GM12878 (cell line): ENCODE data around the gene CALHM2. TPM values are rescaled to one million over a fixed set of nuclear protein-coding genes. Genes with fewer than 3 reads are reported as not detected.

Experiments used
- ATAC-seq: fragments of 200-7000 bp; cut with Tn5 transposase; 3 replicates; pipeline ENCODE4 v1.9.1; 2020; ENCODE audit warnings: mild to moderate bottlenecking, moderate library complexity
- BruUV-seq: library from RNA; stranded (reverse); fragments of 400-500 nt; replicated peaks from 2 replicates; lab custom pipeline; 2021; lab: Mats Ljungman, UMichigan
- CTCF ChIA-PET: fragments of 300-600 bp; sonication (Branson Sonifier 250); formaldehyde crosslinking; extraction: SDS; loops from one replicate; lab custom pipeline; 2021; ENCODE audit warnings: inconsistent platforms; lab: Yijun Ruan, JAX
- POLR2A ChIA-PET: fragments of 350-600 bp; formaldehyde crosslinking; extraction: SDS; loops from one replicate; lab custom pipeline; 2021; ENCODE audit warnings: inconsistent platforms; lab: Charles Lee
- RAD21 ChIA-PET: fragments of 300-600 bp; sonication (Branson Sonifier 250); formaldehyde crosslinking; loops from one replicate; lab custom pipeline; 2023; ENCODE audit warnings: antibody characterized with exemption; ENCODE audit not compliant: unreplicated experiment; lab: Charles Lee
- SMC1A ChIA-PET: fragments of 300-600 bp; sonication (Branson Sonifier 250); formaldehyde crosslinking; loops from one replicate; lab custom pipeline; 2023; ENCODE audit not compliant: unreplicated experiment, uncharacterized antibody; lab: Charles Lee
- DNase-seq: peaks from one replicate; pipeline ENCODE4 v3.0.0-alpha.2; 2011; ENCODE audit warnings: low read depth, low spot score
- FAIRE-seq: peaks from 3 replicates; lab custom pipeline; 2011; peaks lifted over from hg19 to GRCh38; lab: Jason Lieb, UNC
- H2AFZ ChIP-seq: 2 replicates; pipeline ENCODE4 v1.6.0; 2011; ENCODE audit warnings: low read depth, low read length, control low read depth; ENCODE audit not compliant: control insufficient read depth
- H3K27ac ChIP-seq: 2 replicates; pipeline ENCODE4 v1.5.1; 2011; ENCODE audit warnings: control low read depth; ENCODE audit not compliant: control insufficient read depth, insufficient read depth
- H3K27me3 ChIP-seq, 2 experiments: replicated peaks in 1 of 2; 2 replicates each; pipeline versions ENCODE4 v1.6.0 to v1.6.1; 2011; ENCODE audit warnings: low read length in 1 of 2; ENCODE audit not compliant: control insufficient read depth in 2 of 2, insufficient read depth in 2 of 2
- H3K36me3 ChIP-seq, 2 experiments: 2 replicates each; pipeline ENCODE4 v1.5.1; 2011; ENCODE audit warnings: low read length in 1 of 2; ENCODE audit not compliant: control insufficient read depth in 2 of 2, insufficient read depth in 2 of 2
- H3K4me1 ChIP-seq: 2 replicates; pipeline ENCODE4 v1.6.1; 2011; ENCODE audit warnings: mild to moderate bottlenecking, low read length, moderate library complexity, mixed read lengths; ENCODE audit not compliant: control insufficient read depth, insufficient read depth
- H3K4me2 ChIP-seq: 2 replicates; pipeline ENCODE4 v1.6.0; 2011; ENCODE audit warnings: control low read depth; ENCODE audit not compliant: control insufficient read depth, insufficient read depth
- H3K4me3 ChIP-seq: fragments of 200-600 bp; sonication (generic); 2 replicates; pipeline ENCODE4 v1.5.1; 2016
- H3K79me2 ChIP-seq: 2 replicates; pipeline ENCODE4 v1.6.0; 2011; ENCODE audit warnings: low read length; ENCODE audit not compliant: control insufficient read depth, insufficient read depth
- H3K9ac ChIP-seq: 2 replicates; pipeline ENCODE4 v1.8.0; 2011; ENCODE audit warnings: low read length, control low read depth, mixed read lengths; ENCODE audit not compliant: control insufficient read depth, insufficient read depth
- H3K9me3 ChIP-seq: replicated peaks from 3 replicates; pipeline ENCODE4 v1.5.1; 2011; ENCODE audit warnings: mild to moderate bottlenecking, low read length; ENCODE audit not compliant: control insufficient read depth, insufficient read depth
- H4K20me1 ChIP-seq: 2 replicates; pipeline ENCODE4 v1.6.0; 2011; ENCODE audit not compliant: control insufficient read depth, insufficient read depth
- BCL3 ChIP-seq: IDR thresholded peaks from 2 replicates; pipeline ENCODE4 v1.6.1; 2011; ENCODE audit warnings: borderline replicate concordance, low read depth, mild to moderate bottlenecking, moderate library complexity, low read length; ENCODE audit not compliant: insufficient read depth, poor library complexity, severe bottlenecking
- EZH2 ChIP-seq: IDR thresholded peaks from 2 replicates; pipeline ENCODE4 v1.6.1; 2012; ENCODE audit warnings: low read depth, mild to moderate bottlenecking, control low read depth, inconsistent platforms, low read length, borderline replicate concordance; ENCODE audit not compliant: control insufficient read depth
- GATAD2B ChIP-seq: fragments of 450-650 bp; conservative IDR thresholded peaks from 2 replicates; pipeline ENCODE4 v1.6.1; 2017; ENCODE audit warnings: low read depth, mild to moderate bottlenecking, moderate library complexity
- IKZF2 ChIP-seq, 2 experiments: fragments of 450-650 bp; IDR thresholded peaks; 2 replicates each; pipeline ENCODE4 v1.6.1; 2017; ENCODE audit warnings: mild to moderate bottlenecking in 2 of 2, moderate library complexity in 2 of 2
- RAD21 ChIP-seq: IDR thresholded peaks from 2 replicates; pipeline ENCODE4 v1.6.1; 2011; ENCODE audit warnings: mild to moderate bottlenecking, low read depth, low read length, moderate library complexity; ENCODE audit not compliant: insufficient read depth
- RBBP5 ChIP-seq: fragments of 200-600 bp; sonication (generic); conservative IDR thresholded peaks from 2 replicates; pipeline ENCODE4 v1.6.1; 2016
- SMAD1 ChIP-seq: fragments of 450-650 bp; IDR thresholded peaks from 2 replicates; pipeline ENCODE4 v1.6.1; 2018; ENCODE audit warnings: mild to moderate bottlenecking, low read depth; ENCODE audit not compliant: partially characterized antibody
- ZBED1 ChIP-seq: IDR thresholded peaks from 2 replicates; pipeline ENCODE4 v1.6.1; 2016; ENCODE audit warnings: borderline replicate concordance
- ZBTB4 ChIP-seq: fragments of 450-650 bp; formaldehyde crosslinking; IDR thresholded peaks from 2 replicates; pipeline ENCODE4 v1.4.0; 2022; ENCODE audit warnings: mild to moderate bottlenecking, moderate library complexity
- WGBS: methylation state at CpG from one replicate; pipeline ENCODE4 v1.1.6; 2016; ENCODE audit warnings: low lambda C conversion rate; ENCODE audit not compliant: insufficient replicate concordance, insufficient coverage; ENCODE audit errors: missing lambda C conversion rate; 5-methylcytosine and 5-hydroxymethylcytosine counted together
- in situ Hi-C: fragments of 300-500 bp; cut with MboI; formaldehyde crosslinking; loops from 9 replicates; pipeline ENCODE4 v1.14.3; 2018; ENCODE audit warnings: mixed read lengths
- intact Hi-C: fragments of 100-400 bp; cut with micrococcal nuclease; formaldehyde crosslinking; loops from one replicate; pipeline ENCODE4 v1.14.2; 2022; ENCODE audit not compliant: unreplicated experiment
- polyA plus RNA-seq, 11 experiments: library from polyadenylated mRNA; depleted of rRNA in 4 of 11; unstranded in 6 of 11; stranded (reverse) in 5 of 11; fragments of >200 nt; fragmentation: Nextera tagmentation in 4 of 11; fragmentation: Illumina TruSeq in 1 of 11; extraction: Ambion mirVana in 4 of 11; extraction: Trizol in 1 of 11; gene quantifications; 1 replicate in 1 of 11; 2 replicates in 10 of 11; pipeline versions ENCODE4 v1.2.1 to v1.2.3, GENCODE V29; 2011 to 2016; ENCODE audit warnings: inconsistent platforms in 2 of 11, missing spikeins in 2 of 11, low read depth in 1 of 11
- total RNA-seq, 4 experiments: library from RNA; depleted of rRNA in 3 of 4; stranded (reverse); fragments of >200 nt in 3 of 4; fragmentation: Illumina TruSeq in 1 of 4; extraction: Trizol in 1 of 4; gene quantifications; 2 replicates each; pipeline versions ENCODE4 v1.2.1 to v1.2.3, GENCODE V29; 2013 to 2021

The CALHM2 gene
- total and polyA plus RNA-seq, 10 of the 15 experiments (the other 5 are each of a cell fraction or from before 2014, with no cell fraction given) = 0.60 to 23.7 (median 9.3) TPM

GRCh38 chr10:103457896-103458583 lies 5.9 kb upstream of the CALHM2 start:
- in situ Hi-C loops = no loop called here
- Histone ChIP-seq H3K9ac (no peak overlapping the region), H3K27ac (no peak overlapping the region), H2AFZ (no peak overlapping the region), H3K79me2 (no peaks in the 10 kb centered on the region), H3K4me3 (no peak overlapping the region), H3K4me2 (no peak overlapping the region), H4K20me1 (no peaks in the 10 kb centered on the region), H3K36me3 (no peaks in the 10 kb centered on the region), H3K9me3 (no peaks in the 10 kb centered on the region), H3K27me3 (no peaks in the 10 kb centered on the region), H3K4me1 (peaks cover 12% of the 10 kb centered on the region)
- intact Hi-C loops = no loop called here
- CTCF ChIA-PET = interaction anchor here (0.7 to 3.2 kb wide), 4 partner anchors 8 to 41 kb away, joined by 3 to 17 read pairs (median 3); no protein-coding TSS in a partner anchor
- DNase-seq (no peak), ATAC-seq (no peak), FAIRE-seq (no peak)
- RAD21 ChIA-PET = interaction anchor here (0.7 to 2.4 kb wide), 7 partner anchors 8 to 90 kb away, joined by 3 to 19 read pairs (median 3); partner anchors contain the start of genes ATP5MK, NEURL1, PDCD11 and TAF5
- TF ChIP-seq GATAD2B (0 out of 2 replicates have a peak, but pooled peaks have one; percentile 53), SMAD1 (no peak)
- WGBS = 89% methylated on average over 39 of the region's 39 CpGs
- POLR2A ChIA-PET = interaction anchor here (0.6 to 9.5 kb wide), 6 partner anchors 9 to 115 kb away, joined by 3 to 144 read pairs (median 14); no protein-coding TSS in a partner anchor
- SMC1A ChIA-PET = interaction anchor here (1.0 to 2.8 kb wide), 5 partner anchors 8 to 25 kb away, joined by 3 to 10 read pairs (median 3); no protein-coding TSS in a partner anchor
- BruUV-seq = no TSS peak

- TF ChIP-seq BCL3 = no peak
- TF ChIP-seq ZBED1 = no peak
- TF ChIP-seq ZBTB4 (CRISPR knock-in tag) = no peak
- no peak for TF ChIP-seq RBBP5
- no peak for TF ChIP-seq IKZF2 (IDR thresholded peaks at IDR 0.05)
- no peak for TF ChIP-seq RAD21
- TF ChIP-seq EZH2 = no peak
- TF ChIP-seq, all 136 proteins: peak for 0
- 62% methylated on average over 8 of the region's 8 CpGs for WGBS
- H3K9ac ChIP-seq = no peak overlapping the region
- no peaks in the 10 kb centered on the region for H4K20me1 ChIP-seq
- H3K4me3 ChIP-seq = no peak overlapping the region
- H3K36me3 ChIP-seq = no peaks in the 10 kb centered on the region
- no peak overlapping the region for H2AFZ ChIP-seq
- RAD21 ChIA-PET = interaction anchor here (0.7 to 2.4 kb wide), 4 partner anchors 9 to 24 kb away, joined by 3 to 18 read pairs (median 3); no protein-coding TSS in a partner anchor
- DNase-seq (no peak), FAIRE-seq (no peak), ATAC-seq (no peak)
- no peaks in the 10 kb centered on the region for H3K79me2 ChIP-seq
- in situ Hi-C loops (no loop called here), intact Hi-C loops (no loop called here)
- H3K4me2 ChIP-seq = no peak overlapping the region
- H3K27me3 ChIP-seq = no peaks in the 10 kb centered on the region
- BruUV-seq = no TSS peak
- H3K27ac ChIP-seq = no peak overlapping the region
- POLR2A ChIA-PET = interaction anchor here (0.6 to 9.5 kb wide), 4 partner anchors 12 to 666 kb away, joined by 3 to 144 read pairs (median 10); no protein-coding TSS in a partner anchor
- SMC1A ChIA-PET = interaction anchor here (1.0 to 2.8 kb wide), 5 partner anchors 8 to 26 kb away, joined by 3 to 9 read pairs (median 3); no protein-coding TSS in a partner anchor
- CTCF ChIA-PET = interaction anchor here (0.7 to 3.2 kb wide), 2 partner anchors 18 to 28 kb away, joined by 3 to 17 read pairs; no protein-coding TSS in a partner anchor
- peaks cover 19% of the 10 kb centered on the region for H3K4me1 ChIP-seq
- no peaks in the 10 kb centered on the region for H3K9me3 ChIP-seq
Measured at GRCh38 chr10:103457176-103457712, 5.1 kb upstream of the CALHM2 start.
